ENCODE data around the gene GMPR2.
A peak's percentile ranks its signal among the peaks of the same experiment; 100 is the strongest.
"Not testable (repeated sequence)": the region's sequence is repeated elsewhere in the genome, so short reads cannot be mapped to it uniquely, and the experiment has no call there.

GMPR2 gene

DNA sequence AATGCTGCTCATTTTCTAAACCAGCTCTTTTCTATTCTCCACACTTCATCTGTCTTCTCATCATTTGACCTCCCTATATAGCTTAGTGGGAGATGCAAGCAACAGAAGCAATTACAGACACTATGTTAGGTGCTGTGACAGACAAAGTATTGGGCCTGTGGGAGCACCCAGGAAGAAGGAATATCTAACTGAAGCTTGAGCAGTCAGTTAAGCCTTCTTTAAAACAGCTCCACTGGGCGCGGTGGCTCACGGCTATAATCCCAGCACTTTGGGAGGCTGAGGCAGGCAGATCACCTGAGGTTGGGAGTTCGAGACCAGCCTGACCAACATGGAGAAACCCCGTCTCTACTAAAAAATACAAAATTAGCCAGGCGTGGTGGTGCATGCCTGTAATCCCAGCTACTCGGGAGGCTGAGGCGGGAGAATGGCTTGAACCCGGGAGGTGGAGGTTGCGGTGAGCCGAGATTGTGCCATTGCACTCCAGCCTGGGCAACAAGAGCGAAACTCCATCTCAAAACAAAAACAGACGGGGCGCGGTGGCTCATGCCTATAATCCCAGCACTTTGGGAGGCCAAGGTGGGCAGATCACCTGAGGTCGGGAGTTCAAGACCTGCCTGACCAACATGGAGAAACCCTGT is 29.4 kb upstream of the GMPR2 start:
- not testable (repeated sequence) for DNase-seq

DNA sequence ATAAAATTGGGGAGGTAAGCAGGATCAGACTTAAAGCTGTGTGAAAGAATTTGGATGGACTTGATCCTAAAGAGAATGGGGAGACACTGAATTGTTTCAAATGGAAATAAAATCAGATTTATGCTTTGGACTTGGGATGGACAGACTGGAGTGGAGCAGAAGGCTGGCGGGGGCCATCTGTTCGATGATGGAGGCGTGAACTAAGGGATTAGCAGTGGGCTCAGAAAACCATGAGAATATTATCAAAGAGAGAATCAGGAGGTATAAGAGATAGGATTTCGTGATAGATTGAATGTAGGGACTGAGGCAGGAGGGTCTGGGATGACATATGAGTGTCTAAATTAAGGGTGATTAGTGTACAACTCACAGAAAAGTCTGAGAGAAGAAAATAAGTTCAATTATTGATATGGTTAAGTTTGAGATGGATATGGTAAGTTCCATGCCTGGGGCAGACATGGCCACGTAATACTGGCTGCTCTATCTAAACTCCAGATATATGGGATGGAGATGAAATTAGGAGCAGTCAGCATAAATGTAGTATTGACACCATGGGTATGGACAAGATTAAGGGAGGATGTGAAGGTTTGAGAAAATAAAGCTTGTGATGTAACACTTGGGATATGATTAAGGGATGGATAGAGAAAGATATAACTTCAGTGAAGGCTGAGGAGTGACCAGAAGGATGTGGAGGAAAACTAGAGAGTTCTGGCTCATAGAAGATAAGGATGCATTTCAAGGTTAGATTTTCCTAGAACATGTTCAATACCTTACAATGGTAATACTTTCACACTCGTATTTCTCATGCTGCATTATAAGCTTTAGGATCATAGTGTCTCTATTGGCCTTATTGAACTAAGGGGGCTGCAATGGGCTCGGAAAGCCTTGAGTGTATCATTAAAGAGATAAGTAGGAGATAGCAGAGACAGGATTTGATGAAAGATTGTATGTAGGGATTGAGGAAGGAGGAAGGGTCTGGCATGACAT is 28.3 kb upstream of the GMPR2 start:
- no peak for DNase-seq

DNA sequence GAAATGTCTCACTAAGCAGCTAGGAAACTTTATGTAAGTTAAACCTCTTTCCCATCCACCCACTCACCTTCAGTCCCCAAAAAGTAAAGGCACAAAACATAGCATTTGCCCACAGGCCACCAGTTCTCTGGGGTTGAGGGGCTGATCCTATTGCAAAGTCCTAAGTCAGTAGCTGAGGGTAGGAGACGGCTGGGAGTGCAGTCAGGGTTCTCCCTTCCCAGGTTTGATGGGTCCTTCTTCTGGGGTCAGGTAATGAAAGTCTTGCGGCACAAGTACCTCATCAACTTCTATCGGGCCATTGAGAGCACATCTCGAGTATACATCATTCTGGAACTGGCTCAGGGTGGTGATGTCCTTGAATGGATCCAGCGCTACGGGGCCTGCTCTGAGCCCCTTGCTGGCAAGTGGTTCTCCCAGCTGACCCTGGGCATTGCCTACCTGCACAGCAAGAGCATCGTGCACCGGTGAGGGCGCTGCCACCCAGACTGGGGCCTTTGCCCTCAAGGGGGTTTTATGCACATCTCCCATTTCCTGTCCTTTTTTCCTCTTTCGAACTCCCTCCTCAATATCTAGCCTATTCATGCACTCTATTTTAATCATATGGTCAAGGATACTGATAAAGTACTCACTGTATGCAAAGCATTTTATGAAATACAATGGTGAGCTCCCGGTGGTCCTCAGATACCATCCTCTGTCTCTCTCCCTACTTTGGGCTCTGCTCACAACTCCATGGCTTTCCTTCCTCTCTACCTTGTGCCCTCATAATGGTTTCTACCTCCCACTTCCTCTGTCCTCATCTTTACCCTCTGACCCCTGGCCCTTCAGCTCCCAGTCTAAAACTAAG is 26.2 kb upstream of the GMPR2 start:
- DNase-seq, result no peak

DNA sequence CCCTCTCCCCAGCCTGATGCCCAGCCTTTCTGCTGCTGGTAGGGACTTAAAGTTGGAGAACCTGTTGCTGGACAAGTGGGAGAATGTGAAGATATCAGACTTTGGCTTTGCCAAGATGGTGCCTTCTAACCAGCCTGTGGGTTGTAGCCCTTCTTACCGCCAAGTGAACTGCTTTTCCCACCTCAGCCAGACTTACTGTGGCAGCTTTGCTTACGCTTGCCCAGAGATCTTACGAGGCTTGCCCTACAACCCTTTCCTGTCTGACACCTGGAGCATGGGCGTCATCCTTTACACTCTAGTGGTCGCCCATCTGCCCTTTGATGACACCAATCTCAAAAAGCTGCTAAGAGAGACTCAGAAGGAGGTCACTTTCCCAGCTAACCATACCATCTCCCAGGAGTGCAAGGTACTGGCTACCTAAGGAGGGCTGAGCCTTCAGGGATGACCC is 25.6 kb upstream of the GMPR2 start:
- peak in 1 of 2 donors; percentile 37 for DNase-seq

DNA sequence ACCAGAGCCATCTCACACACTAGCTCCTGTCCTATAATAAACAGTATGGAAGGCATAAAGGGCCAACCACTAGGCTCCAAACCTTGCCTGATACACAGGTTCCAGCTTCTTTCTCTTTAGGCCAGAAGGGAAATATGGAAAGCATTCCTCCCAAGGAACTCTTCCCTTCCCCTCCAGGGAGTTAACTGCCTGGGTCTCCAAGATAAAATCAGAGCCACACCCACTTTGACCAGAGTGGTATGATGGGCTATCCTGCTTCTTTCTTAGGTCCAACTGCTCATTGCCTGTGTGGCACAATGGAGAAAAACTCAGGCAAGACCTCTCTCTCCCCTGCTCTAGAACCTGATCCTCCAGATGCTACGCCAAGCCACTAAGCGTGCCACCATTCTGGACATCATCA is 25.1 kb upstream of the GMPR2 start:
- no peak for DNase-seq

DNA sequence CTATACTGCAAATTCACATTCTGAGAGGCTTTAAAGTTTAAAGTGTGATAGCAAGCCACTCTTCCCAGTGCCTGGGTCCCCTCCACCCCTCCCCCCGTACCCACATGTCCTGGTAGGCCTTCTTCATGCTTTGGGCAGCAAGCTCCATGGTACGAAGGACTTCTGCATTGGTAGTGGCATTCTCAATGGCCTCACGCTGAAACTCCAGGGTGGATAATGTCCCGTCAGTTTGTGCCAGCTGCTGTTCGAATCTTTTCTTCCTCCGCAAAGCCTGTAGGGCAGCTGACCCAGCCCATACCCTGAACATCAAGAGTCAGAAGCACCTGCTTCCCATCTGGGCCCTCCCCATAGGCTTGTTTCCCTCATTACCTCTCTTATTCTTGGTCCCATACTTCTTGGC is 21.4 kb upstream of the GMPR2 start:
- no peak for DNase-seq

DNA sequence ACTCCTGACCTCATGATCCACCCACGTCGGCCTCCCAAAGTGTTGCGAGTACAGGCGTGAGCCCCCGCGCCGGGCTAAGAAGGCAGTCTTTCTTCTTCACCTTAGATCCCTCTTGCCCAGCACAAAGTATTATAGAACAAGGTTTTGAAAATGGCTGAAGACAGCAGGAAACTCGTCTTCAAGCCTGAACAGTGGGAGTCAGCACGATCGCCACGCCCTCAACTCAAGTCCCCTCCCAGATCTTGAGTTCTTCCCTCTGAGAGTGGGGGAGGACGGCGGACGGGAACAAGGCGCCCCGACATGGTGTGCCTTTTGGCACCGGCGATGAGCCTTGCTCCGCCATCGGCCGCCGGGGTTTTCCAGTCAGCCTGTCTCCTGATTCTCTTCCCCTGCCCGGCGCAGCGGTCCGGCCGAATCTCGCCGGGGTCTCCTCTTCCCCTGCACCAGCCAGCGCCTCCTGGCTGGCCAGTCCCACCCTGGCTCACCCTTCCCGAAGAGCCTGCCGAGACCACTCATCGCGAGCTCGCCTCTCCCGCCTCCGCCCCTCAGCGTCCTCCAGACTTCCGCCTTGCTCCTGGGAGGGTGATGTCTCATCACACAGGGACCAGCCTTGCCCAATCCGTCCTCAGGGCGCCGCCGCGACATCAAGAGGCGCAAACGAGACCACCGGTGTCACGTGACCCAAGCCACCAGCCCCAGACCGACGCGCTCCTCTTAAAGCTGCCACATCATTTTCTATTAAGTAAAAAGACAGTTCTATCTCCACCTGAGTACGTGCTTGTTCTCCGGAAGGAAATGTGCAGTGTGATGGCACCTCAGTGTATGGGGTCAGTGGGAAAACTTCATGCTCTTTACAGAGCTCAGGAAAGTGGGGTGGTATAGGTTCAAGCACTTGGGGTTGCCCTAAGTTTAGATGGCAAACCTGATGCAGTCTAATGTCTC is 19.5 kb upstream of the GMPR2 start, which contains the start of gene CHMP4A:
CHMP4A (minus strand) TSS at position 565 of the 942 bp plus-strand sequence; CDS start at position 516, 49 bp downstream.
- DNase-seq, result peak; percentile 97 to 98

DNA sequence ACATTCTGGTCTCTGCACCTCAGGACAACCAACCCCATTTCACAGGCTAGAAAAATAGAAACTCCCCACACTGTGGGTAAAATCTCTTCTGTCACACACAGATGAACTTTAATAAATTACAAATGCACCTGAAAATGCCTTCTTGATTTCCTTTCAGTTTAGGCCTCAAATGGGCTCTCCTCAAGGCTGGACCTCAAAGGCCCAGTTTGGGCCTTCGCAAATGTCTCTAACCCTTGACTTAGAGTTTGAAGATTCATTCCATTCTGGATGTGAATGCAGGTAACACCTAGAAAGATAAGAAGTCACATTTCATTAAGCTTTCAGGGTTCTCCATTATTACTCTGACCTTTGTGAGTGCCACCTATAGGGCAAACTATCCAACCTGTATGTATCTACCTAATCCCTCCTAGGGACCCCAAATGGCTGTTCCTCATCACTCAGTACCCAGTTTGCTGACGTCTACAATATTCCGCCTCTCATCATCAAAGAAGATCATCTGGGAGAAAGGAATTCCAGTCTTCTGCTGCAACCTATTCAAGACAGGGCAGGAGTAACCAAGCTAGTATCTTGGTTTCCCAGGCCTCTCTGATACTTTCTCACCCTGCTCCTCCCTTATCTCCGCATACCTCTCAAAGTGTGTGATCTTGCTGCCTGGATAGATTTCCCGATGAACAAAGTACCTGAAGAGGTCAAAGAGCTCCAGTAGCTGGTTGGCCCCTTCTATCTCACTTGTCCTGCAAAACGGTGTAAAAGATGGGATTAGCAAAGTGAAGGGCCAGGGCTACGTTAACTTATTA is 18.7 kb upstream of the GMPR2 start:
- no peak for DNase-seq

DNA sequence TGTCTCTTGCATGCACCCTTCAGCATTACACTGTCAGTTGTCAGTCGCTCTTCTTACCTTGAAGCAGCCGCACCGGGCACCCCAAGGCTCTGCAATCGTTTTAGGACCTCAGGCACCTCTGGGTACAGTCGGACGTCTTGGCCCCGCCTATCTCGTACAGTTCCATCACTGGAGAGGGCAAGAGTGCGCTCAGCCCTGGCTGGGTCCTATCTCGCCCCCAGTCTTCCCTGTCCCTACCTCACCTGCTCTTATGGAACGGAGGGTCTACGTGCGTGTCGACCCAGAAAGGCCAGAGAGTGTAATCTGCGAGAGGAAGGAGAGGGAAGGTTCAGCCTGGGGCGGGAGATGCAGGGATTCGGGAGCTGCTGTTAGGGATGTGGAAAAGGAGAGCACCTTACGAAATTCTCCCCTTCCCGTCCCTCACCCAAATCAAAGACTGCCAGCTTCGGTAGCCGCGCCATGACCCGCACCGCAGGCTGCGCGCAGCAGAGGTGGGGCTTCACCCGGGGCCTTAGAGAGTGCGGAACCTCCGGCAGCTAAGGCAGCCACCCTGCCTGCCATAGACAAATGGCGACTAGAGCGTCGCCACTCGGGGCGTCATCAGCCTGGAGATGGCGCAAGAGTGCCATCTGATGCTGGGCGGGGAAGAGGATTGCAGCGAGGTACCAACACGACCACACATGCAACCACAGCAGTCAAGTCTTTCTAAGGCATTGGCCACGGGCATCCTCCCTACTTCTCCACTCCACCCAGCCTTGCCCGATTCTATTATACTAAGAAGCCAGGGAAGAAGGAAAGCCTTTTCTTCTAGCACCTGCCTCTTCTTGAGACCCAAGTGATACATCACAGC is 17.0 kb upstream of the GMPR2 start, which contains the start of gene MDP1:
MDP1 (minus strand) TSS at position 572 of the 850 bp plus-strand sequence; CDS start at position 461, 111 bp downstream.
- peak; percentile 92 for DNase-seq

DNA sequence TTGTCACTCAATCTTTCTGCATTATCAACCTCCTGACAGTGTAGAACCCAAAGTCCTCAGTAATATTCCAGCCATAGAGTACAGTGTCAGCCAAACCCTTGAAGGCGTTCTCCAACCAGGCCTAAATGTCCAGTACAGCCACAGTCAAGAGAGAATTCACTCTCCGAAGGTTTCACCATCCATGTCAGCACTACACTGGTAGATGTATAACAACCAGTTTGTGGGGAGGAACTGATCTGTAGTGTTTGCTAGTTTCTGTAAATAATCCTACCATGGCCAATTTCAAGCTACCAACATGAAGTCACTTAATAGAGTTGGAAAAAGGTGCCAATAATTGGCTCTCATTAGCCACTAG is 16.4 kb upstream of the GMPR2 start:
- no peak for DNase-seq

DNA sequence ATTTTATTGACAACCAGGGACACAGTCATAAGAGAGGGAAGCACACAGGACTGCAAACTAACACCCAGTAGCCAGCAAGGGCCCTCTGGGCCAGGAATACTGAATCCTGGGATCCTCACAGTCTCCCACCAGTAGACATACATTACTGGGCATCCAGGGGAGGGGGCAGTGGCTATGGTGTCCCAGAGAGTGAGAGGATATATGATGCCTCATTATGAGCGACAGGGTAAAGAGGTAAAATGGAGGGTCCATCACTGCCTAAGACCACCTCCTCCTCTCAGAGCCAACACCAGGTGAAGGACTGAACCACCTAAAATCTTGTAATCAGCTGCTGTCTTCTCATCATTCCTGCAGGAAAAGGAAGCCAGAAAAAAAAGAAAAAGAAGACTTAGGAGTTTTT is 15.9 kb upstream of the GMPR2 start:
- not testable (repeated sequence) for DNase-seq

DNA sequence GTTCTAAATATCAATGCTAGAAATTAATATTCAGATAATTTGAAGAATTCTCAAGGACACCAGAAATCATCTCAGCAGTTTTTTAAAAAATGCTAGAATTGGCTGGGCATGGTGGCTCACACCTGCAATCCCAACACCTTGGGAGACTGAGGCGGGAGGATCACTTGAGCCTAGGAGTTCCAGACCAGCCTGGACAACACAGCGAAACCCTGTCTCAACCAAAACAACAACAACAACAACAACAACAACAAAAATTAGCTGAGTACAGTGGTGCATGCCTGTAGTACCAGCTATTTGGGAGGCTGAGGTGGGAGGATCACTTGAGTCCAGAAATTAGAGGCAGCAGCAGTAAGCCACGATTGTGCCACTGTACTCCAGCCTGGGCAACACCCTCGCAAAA is 13.6 kb upstream of the GMPR2 start:
- no peak for DNase-seq

DNA sequence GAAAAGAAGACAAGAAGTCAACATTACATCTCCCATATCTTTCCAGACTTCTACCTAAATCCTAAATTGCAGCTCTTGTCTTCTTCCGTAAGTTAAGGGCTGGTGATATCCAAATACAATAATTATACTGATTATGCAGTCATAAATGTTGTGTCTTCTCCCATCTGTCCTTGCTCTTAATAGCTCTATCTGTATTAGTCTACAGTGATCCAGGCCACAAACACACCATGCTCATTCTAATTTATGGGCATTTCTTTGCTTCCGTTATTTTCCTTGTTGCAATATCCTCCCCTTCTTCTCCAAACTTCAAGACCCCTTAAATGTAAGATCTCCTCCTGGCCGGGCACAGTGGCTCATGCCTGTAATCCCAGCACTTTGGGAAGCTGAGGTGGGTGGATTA is 13.2 kb upstream of the GMPR2 start:
- no peak for DNase-seq

DNA sequence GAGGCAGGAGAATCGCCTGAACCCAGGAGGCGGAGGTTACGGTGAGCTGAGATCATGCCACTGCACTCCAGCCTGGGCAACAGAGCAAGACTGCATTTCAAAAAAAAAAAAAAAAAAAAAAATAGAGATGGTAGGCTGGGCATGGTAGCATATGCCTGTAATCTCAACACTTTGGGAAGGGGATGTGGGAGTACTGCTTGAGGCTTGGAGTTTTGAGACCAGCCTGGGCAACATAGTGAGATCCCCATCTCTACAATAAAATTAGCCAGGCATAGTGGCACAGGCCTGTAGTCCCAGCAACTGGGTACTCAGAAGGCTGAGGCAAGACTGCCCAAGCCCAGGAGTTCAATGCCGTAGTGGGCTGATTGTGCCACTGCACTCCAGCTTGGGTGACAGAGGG is 9.7 kb upstream of the GMPR2 start:
- not testable (repeated sequence) for DNase-seq

DNA sequence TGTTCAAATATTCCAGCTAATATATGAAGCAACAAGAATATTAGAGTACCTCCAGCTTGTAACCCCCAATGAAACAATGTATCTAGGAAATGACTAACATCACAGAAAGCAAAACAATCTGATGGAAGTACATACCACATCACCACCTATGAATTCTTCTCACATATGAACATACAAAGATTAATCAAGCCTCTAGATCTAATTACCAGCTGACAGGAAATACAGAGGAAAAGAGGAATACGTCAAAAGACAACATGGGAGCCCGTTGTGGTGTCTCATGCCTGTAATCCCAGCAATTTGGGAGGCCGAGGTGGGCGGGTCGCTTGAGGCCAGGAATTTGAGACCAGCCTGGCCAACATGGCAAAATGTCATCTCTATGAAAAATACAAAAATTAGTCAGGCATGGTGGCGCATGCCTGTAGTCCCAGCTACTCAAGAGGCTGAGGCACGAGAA is 8.1 kb upstream of the GMPR2 start:
- DNase-seq, result no peak

DNA sequence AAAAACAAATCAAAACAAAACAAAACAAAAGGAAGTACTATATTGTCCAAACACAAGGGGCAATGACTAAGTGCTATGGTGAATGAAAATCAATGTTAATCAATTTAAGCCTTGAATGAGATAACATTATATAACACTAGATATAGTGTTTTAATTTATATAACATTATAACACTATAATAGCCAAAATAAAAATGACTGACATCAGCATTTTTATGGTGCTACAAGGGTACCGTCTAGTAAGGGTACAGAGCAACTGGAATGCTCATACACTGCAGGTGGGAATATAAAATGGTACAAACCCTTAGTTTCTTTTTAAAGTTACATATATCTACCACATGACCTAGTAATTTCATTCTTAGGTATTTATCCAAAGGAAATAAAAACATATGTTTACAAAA is 6.3 kb upstream of the GMPR2 start:
- DNase-seq, result no peak

DNA sequence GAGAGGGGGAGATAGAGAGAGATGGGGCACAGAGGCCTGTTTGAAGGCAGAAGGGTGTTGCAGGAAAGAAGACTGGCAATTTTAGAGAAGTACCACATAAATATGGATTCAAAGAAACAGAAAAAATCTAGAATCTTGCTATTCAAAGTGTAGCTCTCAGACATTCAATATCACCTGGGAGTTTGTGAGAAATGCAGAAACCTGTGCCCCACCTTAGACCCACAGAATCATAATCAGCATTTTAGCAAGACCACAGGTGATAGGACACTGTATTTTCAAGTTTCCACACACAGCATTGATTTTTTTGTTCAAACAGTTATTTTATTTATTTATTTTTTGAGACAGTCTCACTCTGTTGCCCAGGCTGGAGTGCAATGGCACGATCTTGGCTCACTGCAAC is 3.8 kb upstream of the GMPR2 start:
- DNase-seq, result no peak

DNA sequence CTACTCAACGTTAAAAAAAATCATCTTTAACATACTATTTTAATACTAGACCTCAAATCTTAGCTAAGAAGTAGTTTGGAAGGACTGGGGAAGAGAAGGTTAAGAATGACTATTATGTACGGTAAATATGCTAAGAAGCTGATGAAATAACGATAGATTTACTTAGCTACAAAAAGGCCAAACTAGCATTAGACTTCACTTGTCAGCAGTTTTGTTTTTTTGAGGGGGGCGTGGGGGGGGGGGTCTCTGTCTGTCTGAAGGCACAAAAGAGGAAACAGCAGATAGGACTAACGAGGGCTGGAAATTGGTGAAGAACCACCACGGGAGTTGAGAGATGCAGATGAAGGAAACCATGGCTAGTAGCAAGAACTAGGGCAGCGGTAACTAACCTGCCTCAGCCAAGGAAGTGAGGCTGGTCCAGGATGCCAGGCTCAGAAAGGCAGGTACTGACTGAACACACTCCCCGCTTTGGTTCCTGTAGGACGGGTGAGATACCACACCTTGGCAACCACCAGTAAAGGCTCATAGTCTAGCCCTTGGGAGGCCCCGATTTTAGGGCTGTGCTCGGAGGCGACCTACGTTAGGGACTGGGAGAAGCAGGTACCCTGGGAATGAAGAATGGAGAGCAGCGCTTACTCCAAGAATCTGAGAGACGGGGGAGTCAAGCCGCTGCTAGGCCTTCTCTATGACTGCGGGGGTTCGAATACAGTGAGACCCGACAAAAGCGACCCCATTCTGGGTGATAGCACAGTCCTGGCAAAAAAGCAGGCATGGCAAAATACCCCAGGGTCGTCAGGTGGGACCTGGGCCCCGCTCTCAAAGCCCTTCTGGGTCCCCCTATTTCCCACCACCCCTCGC is 1.2 kb upstream of the GMPR2 start:
- peak in 1 of 2 donors; percentile 38 for DNase-seq

DNA sequence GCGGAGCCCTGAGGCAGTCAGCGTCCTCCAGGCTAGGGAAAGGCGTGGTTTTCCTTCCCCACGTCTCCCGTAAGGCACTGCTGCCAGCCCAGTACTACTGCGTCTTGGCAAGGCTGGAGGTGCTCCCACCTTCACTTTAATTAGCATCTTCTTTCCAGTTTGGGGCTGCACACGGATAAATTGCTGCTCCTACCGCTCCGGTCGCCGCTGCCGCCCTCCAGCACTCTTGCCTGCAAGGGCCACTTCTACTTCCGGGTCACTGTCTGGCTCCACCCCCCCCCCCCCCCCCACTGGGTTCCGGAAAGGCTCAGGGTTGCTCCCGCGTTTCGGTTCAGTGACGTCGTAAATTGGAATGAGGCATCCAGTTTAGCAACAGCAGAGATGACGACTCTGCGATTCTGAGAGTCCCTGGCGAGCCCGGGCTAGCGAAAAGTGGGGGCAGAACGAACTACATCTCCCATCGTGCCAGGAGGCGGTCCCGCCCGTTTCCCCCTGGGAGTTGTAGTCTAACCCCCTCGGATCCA is 546 bp upstream of the GMPR2 start, which contains the start of gene NEDD8:
NEDD8 (minus strand) TSS at position 247 of the 524 bp plus-strand sequence; CDS start at position 147, 100 bp downstream.
- DNase-seq, result peak; percentile 90 to 91

All from CD4-positive, alpha-beta T cell treated with Interleukin-4 for 1 hour (primary cell).